H1 (cell line): ENCODE results near the gene HOXC5. TPM values are rescaled to one million over a fixed set of nuclear protein-coding genes. Genes with fewer than 3 reads are reported as not detected.

Experiments used
- SUZ12 ChIP-seq: fragments of 200-600 bp; sonication (generic); IDR thresholded peaks from 2 replicates; pipeline ENCODE4 v1.6.1; 2012; ENCODE audit warnings: mild to moderate bottlenecking, inconsistent platforms, low read length, moderate library complexity, mixed read lengths
- TEAD4 ChIP-seq: IDR thresholded peaks from 2 replicates; pipeline ENCODE4 v1.6.1; 2012; ENCODE audit warnings: low read depth, low read length, inconsistent platforms, mixed read lengths
- polyA plus RNA-seq, 7 experiments: library from polyadenylated mRNA; depleted of rRNA in 3 of 7; stranded (reverse) in 5 of 7; unstranded in 2 of 7; fragments of >200 nt in 5 of 7; fragments of 200-250 nt in 2 of 7; gene quantifications; 1 replicate in 5 of 7; 2 replicates in 1 of 7; 4 replicates in 1 of 7; pipeline versions ENCODE4 v1.2.1 to v1.2.3, GENCODE V29; 2011 to 2013; ENCODE audit warnings: missing spikeins in 2 of 7, mixed read lengths in 2 of 7
- total RNA-seq: library from RNA; stranded (reverse); fragmentation: NEBNext Ultra II Directional; extraction: Animal tissue kit (Norgen Biotek cat#: 25700); gene quantifications from 2 replicates; pipeline ENCODE4 v1.2.1, GENCODE V29; 2021

Gene HOXC5
- total and polyA plus RNA-seq, 2 of the 8 experiments (the other 6 are each of a cell fraction or from before 2014, with no cell fraction given): not detected

GRCh38 chr12:54010053-54010971 lies 22.5 kb upstream of the HOXC5 start (continued):
- TF ChIP-seq SUZ12: peak; percentile 82
- TF ChIP-seq TEAD4: no peak
